H1 (cell line): ENCODE data around the gene CAMTA2. TPM values are rescaled to one million over a fixed set of nuclear protein-coding genes. Genes with fewer than 3 reads are reported as not detected.

Experiments
- polyA plus RNA-seq, 7 experiments: library from polyadenylated mRNA; depleted of rRNA in 3 of 7; stranded (reverse) in 5 of 7; unstranded in 2 of 7; fragments of >200 nt in 5 of 7; fragments of 200-250 nt in 2 of 7; gene quantifications; 1 replicate in 5 of 7; 2 replicates in 1 of 7; 4 replicates in 1 of 7; pipeline versions ENCODE4 v1.2.1 to v1.2.3, GENCODE V29; 2011 to 2013; ENCODE audit warnings: missing spikeins in 2 of 7, mixed read lengths in 2 of 7
- total RNA-seq: library from RNA; stranded (reverse); fragmentation: NEBNext Ultra II Directional; extraction: Animal tissue kit (Norgen Biotek cat#: 25700); gene quantifications from 2 replicates; pipeline ENCODE4 v1.2.1, GENCODE V29; 2021
- TF ChIP-seq, protein P1 (sequence below): fragments of 300-600 bp; sonication (generic); IDR thresholded peaks from 2 replicates; pipeline ENCODE4 v1.7.1; 2012; ENCODE audit warnings: low read length, moderate library complexity, mild to moderate bottlenecking, inconsistent platforms; ENCODE audit not compliant: insufficient replicate concordance

The CAMTA2 gene
- total and polyA plus RNA-seq, 2 of the 8 experiments (the other 6 are each of a cell fraction or from before 2014, with no cell fraction given), result 5.5 to 12.0 TPM

DNA sequence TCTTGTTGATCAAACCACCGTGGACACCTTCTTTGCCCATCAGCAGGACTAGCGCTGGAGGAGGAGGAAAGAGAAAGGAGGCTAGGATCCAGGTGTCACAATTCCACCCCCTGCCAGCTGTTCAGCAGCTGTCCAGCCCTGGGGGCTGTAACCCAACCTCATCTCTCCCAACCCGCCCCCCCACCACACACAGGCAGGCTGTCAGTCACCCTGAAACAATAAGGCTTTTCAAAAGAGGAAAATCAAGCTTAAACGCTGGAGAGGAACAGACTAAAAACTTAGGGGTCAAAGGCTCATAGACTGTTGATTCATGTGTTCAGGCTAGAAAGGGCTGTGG, 41.6 kb downstream of the CAMTA2 start (continued):
- TF ChIP-seq, protein P1, sequence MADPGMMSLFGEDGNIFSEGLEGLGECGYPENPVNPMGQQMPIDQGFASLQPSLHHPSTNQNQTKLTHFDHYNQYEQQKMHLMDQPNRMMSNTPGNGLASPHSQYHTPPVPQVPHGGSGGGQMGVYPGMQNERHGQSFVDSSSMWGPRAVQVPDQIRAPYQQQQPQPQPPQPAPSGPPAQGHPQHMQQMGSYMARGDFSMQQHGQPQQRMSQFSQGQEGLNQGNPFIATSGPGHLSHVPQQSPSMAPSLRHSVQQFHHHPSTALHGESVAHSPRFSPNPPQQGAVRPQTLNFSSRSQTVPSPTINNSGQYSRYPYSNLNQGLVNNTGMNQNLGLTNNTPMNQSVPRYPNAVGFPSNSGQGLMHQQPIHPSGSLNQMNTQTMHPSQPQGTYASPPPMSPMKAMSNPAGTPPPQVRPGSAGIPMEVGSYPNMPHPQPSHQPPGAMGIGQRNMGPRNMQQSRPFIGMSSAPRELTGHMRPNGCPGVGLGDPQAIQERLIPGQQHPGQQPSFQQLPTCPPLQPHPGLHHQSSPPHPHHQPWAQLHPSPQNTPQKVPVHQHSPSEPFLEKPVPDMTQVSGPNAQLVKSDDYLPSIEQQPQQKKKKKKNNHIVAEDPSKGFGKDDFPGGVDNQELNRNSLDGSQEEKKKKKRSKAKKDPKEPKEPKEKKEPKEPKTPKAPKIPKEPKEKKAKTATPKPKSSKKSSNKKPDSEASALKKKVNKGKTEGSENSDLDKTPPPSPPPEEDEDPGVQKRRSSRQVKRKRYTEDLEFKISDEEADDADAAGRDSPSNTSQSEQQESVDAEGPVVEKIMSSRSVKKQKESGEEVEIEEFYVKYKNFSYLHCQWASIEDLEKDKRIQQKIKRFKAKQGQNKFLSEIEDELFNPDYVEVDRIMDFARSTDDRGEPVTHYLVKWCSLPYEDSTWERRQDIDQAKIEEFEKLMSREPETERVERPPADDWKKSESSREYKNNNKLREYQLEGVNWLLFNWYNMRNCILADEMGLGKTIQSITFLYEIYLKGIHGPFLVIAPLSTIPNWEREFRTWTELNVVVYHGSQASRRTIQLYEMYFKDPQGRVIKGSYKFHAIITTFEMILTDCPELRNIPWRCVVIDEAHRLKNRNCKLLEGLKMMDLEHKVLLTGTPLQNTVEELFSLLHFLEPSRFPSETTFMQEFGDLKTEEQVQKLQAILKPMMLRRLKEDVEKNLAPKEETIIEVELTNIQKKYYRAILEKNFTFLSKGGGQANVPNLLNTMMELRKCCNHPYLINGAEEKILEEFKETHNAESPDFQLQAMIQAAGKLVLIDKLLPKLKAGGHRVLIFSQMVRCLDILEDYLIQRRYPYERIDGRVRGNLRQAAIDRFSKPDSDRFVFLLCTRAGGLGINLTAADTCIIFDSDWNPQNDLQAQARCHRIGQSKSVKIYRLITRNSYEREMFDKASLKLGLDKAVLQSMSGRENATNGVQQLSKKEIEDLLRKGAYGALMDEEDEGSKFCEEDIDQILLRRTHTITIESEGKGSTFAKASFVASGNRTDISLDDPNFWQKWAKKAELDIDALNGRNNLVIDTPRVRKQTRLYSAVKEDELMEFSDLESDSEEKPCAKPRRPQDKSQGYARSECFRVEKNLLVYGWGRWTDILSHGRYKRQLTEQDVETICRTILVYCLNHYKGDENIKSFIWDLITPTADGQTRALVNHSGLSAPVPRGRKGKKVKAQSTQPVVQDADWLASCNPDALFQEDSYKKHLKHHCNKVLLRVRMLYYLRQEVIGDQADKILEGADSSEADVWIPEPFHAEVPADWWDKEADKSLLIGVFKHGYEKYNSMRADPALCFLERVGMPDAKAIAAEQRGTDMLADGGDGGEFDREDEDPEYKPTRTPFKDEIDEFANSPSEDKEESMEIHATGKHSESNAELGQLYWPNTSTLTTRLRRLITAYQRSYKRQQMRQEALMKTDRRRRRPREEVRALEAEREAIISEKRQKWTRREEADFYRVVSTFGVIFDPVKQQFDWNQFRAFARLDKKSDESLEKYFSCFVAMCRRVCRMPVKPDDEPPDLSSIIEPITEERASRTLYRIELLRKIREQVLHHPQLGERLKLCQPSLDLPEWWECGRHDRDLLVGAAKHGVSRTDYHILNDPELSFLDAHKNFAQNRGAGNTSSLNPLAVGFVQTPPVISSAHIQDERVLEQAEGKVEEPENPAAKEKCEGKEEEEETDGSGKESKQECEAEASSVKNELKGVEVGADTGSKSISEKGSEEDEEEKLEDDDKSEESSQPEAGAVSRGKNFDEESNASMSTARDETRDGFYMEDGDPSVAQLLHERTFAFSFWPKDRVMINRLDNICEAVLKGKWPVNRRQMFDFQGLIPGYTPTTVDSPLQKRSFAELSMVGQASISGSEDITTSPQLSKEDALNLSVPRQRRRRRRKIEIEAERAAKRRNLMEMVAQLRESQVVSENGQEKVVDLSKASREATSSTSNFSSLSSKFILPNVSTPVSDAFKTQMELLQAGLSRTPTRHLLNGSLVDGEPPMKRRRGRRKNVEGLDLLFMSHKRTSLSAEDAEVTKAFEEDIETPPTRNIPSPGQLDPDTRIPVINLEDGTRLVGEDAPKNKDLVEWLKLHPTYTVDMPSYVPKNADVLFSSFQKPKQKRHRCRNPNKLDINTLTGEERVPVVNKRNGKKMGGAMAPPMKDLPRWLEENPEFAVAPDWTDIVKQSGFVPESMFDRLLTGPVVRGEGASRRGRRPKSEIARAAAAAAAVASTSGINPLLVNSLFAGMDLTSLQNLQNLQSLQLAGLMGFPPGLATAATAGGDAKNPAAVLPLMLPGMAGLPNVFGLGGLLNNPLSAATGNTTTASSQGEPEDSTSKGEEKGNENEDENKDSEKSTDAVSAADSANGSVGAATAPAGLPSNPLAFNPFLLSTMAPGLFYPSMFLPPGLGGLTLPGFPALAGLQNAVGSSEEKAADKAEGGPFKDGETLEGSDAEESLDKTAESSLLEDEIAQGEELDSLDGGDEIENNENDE, result no peak
